ENCODE results near the gene USP9Y. TPM values are rescaled to one million over a fixed set of nuclear protein-coding genes. Genes with fewer than 3 reads are reported as not detected.

The USP9Y gene, protein sequence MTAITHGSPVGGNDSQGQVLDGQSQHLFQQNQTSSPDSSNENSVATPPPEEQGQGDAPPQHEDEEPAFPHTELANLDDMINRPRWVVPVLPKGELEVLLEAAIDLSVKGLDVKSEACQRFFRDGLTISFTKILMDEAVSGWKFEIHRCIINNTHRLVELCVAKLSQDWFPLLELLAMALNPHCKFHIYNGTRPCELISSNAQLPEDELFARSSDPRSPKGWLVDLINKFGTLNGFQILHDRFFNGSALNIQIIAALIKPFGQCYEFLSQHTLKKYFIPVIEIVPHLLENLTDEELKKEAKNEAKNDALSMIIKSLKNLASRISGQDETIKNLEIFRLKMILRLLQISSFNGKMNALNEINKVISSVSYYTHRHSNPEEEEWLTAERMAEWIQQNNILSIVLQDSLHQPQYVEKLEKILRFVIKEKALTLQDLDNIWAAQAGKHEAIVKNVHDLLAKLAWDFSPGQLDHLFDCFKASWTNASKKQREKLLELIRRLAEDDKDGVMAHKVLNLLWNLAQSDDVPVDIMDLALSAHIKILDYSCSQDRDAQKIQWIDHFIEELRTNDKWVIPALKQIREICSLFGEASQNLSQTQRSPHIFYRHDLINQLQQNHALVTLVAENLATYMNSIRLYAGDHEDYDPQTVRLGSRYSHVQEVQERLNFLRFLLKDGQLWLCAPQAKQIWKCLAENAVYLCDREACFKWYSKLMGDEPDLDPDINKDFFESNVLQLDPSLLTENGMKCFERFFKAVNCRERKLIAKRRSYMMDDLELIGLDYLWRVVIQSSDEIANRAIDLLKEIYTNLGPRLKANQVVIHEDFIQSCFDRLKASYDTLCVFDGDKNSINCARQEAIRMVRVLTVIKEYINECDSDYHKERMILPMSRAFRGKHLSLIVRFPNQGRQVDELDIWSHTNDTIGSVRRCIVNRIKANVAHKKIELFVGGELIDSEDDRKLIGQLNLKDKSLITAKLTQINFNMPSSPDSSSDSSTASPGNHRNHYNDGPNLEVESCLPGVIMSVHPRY (N-terminal part only)
- total RNA-seq = under 0.01 and 7.8 TPM in 2 replicates

DNA sequence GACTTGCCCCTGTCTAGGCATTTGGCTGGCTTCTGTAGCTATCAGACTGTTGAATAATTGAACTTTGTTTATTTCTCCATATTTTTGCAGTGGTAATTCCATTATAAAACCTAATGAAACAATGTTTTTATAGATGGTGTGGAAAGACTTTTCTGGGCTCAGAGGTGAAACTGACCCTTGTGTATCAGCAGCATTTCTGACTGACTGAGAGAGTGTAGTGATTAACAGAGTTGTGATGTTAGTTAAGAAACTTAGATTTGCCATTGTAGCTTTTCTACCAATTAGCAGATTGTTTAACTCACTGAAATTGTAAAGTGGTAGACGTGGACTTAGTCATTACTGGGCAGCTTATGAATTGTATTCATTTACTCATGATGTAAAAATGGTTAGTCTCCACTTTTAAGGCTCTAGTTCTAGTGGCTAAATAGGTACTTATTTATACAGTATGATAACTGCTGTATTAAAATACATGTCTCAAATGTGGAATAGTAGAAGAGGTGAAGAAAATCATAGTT is at the start of gene USP9Y:
TSS of gene USP9Y (plus strand) at position 51 of the 515 bp plus-strand sequence. CDS start 8,217 bp downstream, outside the sequence.

GRCh38 chrY:12904618-12905516 is 203.8 kb downstream of the USP9Y start, which contains the start of gene DDX3Y:
Gene DDX3Y (plus strand): TSS chrY:12904868. CDS start chrY:12904937, 69 bp downstream.

Other genes starting within 250 kb of the USP9Y start
- gene DDX3Y, start 203.6 kb downstream of the USP9Y start, total RNA-seq = 0.08 and 23.7 TPM in 2 replicates

Measured in epithelial cell of alveolus of lung (primary cell).